Gastroesophageal sphincter (tissue), 4 donors: ENCODE data around the gene CTPS2. TPM values are rescaled to one million over a fixed set of nuclear protein-coding genes. Genes with fewer than 3 reads are reported as not detected.
"Not testable (repeated sequence)": the region's sequence is repeated elsewhere in the genome, so short reads cannot be mapped to it uniquely, and the experiment has no call there.

Experiments used
- ATAC-seq: fragments of 150-250 bp; one replicate; pipeline ENCODE4 v1.9.1; 2016; ENCODE audit warnings: mild to moderate bottlenecking, moderate library complexity
- H3K27ac ChIP-seq, 4 donors: fragments of 200-600 bp; sonication (generic) in 3 of 4; 1 replicate in 3 of 4; 2 replicates in 1 of 4; pipeline ENCODE4 v1.5.1; 2016 to 2019
- H3K27me3 ChIP-seq: fragments of 200-600 bp; sonication (generic); one replicate; pipeline ENCODE4 v1.5.1; 2019
- H3K36me3 ChIP-seq, 2 donors: fragments of 200-600 bp; sonication (generic); one replicate each; pipeline ENCODE4 v1.5.1; 2019; ENCODE audit warnings: control low read depth in 1 of 2
- H3K4me1 ChIP-seq, 3 donors: fragments of 200-600 bp; sonication (generic); 1 replicate in 2 of 3; 2 replicates in 1 of 3; pipeline ENCODE4 v1.5.1; 2016 to 2019; ENCODE audit warnings: control low read depth in 2 of 3
- H3K4me3 ChIP-seq, 2 donors: fragments of 200-600 bp; sonication (generic); one replicate each; pipeline ENCODE4 v1.5.1; 2019; ENCODE audit warnings: mild to moderate bottlenecking in 1 of 2, moderate library complexity in 1 of 2
- H3K9me3 ChIP-seq, 3 donors: fragments of 200-600 bp; sonication (generic); one replicate each; pipeline ENCODE4 v1.5.1; 2017 to 2019; ENCODE audit warnings: control low read depth in 2 of 3
- EP300 ChIP-seq: sonication (generic); formaldehyde crosslinking; IDR thresholded peaks from one replicate; pipeline ENCODE4 v1.6.1; 2017; ENCODE audit warnings: antibody characterized with exemption, mild to moderate bottlenecking
- POLR2A ChIP-seq, 2 donors: fragments of 450-650 bp; IDR thresholded peaks; one replicate each; pipeline ENCODE4 v1.6.1; 2017; ENCODE audit warnings: antibody characterized with exemption in 2 of 2, mild to moderate bottlenecking in 2 of 2, moderate library complexity in 1 of 2
- POLR2AphosphoS5 ChIP-seq: sonication (generic); formaldehyde crosslinking; IDR thresholded peaks from one replicate; pipeline ENCODE4 v1.6.1; 2017; ENCODE audit warnings: antibody characterized with exemption
- WGBS, 2 donors: methylation state at CpG; one replicate each; pipeline ENCODE4 v1.1.5; 2018; ENCODE audit warnings: low coverage in 1 of 2; 5-methylcytosine and 5-hydroxymethylcytosine counted together
- total RNA-seq, 4 donors: library from RNA; depleted of rRNA; stranded (reverse); fragments of >200 nt; gene quantifications; one replicate each; pipeline ENCODE4 v1.1.0, GENCODE V29; 2016
- TF ChIP-seq, protein P1 (sequence below), 4 experiments: fragments of 200-600 bp in 2 of 4; fragments of 450-650 bp in 2 of 4; sonication (generic) in 1 of 4; IDR thresholded peaks; one replicate each; pipeline ENCODE4 v1.5.1; 2017 to 2019; ENCODE audit warnings: antibody characterized with exemption in 4 of 4, mild to moderate bottlenecking in 2 of 4, moderate library complexity in 2 of 4

Gene CTPS2
- total RNA-seq, 4 donors from 2014 or later: 12.1 to 20.5 (median 14.0) TPM

DNA sequence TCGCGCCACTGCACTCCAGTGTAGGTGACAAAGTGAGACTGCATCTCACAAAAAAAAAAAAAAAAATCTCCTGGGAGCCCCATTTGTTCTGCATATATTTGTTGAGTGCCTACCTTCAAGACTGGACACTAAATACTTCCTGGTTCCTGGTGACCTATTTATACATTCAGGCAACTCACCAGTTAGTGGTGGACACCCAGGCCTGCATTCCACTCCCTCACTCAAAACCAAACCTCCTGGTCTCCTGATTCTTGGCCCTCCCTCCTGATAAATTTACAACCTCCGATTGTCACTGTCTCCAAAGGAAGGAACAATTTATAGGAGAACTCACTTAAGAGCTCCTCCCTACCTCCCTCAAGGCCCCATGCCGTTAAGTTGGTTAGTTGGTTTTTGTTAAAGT, 10.0 kb upstream of the CTPS2 start:
- Histone ChIP-seq H3K27ac (no peak overlapping the region), H3K4me3 (no peak overlapping the region), H3K9me3 (no peaks in the 10 kb centered on the region), H3K36me3 (no peaks in the 10 kb centered on the region), H3K4me1 (peaks cover 0 to 30% (median 14%) of the 10 kb centered on the region in 3 donors), H3K27me3 (no peaks in the 10 kb centered on the region)
- 68 to 86% methylated on average over 1 to 2 of the region's 4 CpGs for WGBS, 2 donors
- TF ChIP-seq EP300: no peak
- TF ChIP-seq, protein P1, sequence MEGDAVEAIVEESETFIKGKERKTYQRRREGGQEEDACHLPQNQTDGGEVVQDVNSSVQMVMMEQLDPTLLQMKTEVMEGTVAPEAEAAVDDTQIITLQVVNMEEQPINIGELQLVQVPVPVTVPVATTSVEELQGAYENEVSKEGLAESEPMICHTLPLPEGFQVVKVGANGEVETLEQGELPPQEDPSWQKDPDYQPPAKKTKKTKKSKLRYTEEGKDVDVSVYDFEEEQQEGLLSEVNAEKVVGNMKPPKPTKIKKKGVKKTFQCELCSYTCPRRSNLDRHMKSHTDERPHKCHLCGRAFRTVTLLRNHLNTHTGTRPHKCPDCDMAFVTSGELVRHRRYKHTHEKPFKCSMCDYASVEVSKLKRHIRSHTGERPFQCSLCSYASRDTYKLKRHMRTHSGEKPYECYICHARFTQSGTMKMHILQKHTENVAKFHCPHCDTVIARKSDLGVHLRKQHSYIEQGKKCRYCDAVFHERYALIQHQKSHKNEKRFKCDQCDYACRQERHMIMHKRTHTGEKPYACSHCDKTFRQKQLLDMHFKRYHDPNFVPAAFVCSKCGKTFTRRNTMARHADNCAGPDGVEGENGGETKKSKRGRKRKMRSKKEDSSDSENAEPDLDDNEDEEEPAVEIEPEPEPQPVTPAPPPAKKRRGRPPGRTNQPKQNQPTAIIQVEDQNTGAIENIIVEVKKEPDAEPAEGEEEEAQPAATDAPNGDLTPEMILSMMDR (IDR thresholded peaks at IDR 0.05): no peak
- TF ChIP-seq POLR2AphosphoS5: no peak
- TF ChIP-seq POLR2A (IDR thresholded peaks at IDR 0.05): no peak
- no peak for ATAC-seq

GRCh38 chrX:16719334-16720084, 7.0 kb upstream of the CTPS2 start, which contains the start of gene SYAP1:
SYAP1 (plus strand) TSS chrX:16719612; CDS start chrX:16719725, 113 bp downstream.
- H3K4me1 ChIP-seq: peaks cover 0 to 30% (median 14%) of the 10 kb centered on the region in 3 donors
- H3K36me3 ChIP-seq: no peaks in the 10 kb centered on the region
- peak within 1 kb of the TSS; percentile 67 to 90 for H3K4me3 ChIP-seq
- no peaks in the 10 kb centered on the region for H3K27me3 ChIP-seq
- peak within 1 kb of the TSS; percentile 91 to 99 (median 96) for H3K27ac ChIP-seq
- H3K9me3 ChIP-seq: no peaks in the 10 kb centered on the region
- 1% methylated on average over 26 of the region's 54 CpGs; no CpG with 5 or more reads in 1 of the 2 donors for WGBS, 2 donors
- ATAC-seq: peak; percentile 98
- TF ChIP-seq, protein P1 (IDR thresholded peaks at IDR 0.05): no peak
- TF ChIP-seq POLR2AphosphoS5 (peak; percentile 93), EP300 (no peak), POLR2A (IDR thresholded peaks at IDR 0.05) (peak; percentile 90 to 91)

DNA sequence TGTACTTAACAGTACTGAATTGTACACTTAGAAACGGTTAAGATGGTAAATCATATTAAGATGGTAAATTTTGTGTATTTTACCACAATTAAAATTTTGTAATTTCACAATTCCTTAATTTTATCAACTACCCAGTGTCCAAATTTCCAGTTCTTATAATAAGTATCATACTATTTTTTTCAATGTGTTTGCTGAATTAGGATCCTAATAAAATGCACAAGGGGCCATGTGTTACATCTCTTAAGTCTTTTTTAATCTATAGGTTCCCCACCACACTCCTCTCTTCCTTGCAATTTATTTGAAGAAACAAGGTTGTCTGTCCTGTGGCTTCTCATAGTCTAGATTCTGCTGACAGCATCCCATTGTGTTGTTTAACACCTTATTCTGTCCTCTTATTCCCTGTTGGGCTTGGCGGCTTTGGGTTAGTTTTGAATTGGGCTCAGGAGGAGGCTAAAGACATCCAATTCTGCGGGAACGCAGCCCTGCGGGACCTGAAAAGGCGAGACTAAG, 6.4 kb upstream of the CTPS2 start:
- no peak for TF ChIP-seq POLR2AphosphoS5
- TF ChIP-seq, protein P1 (IDR thresholded peaks at IDR 0.05): no peak
- TF ChIP-seq POLR2A (IDR thresholded peaks at IDR 0.05): no peak
- TF ChIP-seq EP300: no peak
- WGBS, 2 donors: 23 to 77% methylated on average over 1 of the region's 6 CpGs
- Histone ChIP-seq H3K27me3 (no peaks in the 10 kb centered on the region), H3K4me3 (peak overlapping the region; percentile 67 to 90), H3K4me1 (peaks cover 0 to 30% (median 14%) of the 10 kb centered on the region in 3 donors), H3K27ac (peak overlapping the region; percentile 91 to 99 (median 96)), H3K36me3 (no peaks in the 10 kb centered on the region), H3K9me3 (no peaks in the 10 kb centered on the region)
- ATAC-seq: no peak

- WGBS, 2 donors: 87 to 100% methylated on average over 1 to 5 of the region's 6 CpGs
- H3K4me1 ChIP-seq: peaks cover 0 to 13% (median 13%) of the 10 kb centered on the region in 3 donors
- not testable (repeated sequence) for H3K27ac ChIP-seq, H3K9me3 ChIP-seq, H3K36me3 ChIP-seq, ATAC-seq, H3K4me3 ChIP-seq, H3K27me3 ChIP-seq
Observed at GRCh38 chrX:16716451-16716850, 4.0 kb upstream of the CTPS2 start.

- not testable (repeated sequence) for H3K4me3 ChIP-seq, ATAC-seq, H3K9me3 ChIP-seq, H3K4me1 ChIP-seq, H3K27ac ChIP-seq, H3K36me3 ChIP-seq, H3K27me3 ChIP-seq
- WGBS, 2 donors: 94% methylated on average over 2 of the region's 6 CpGs; no CpG with 5 or more reads in 1 of the 2 donors
Observed at GRCh38 chrX:16715638-16716037, 3.2 kb upstream of the CTPS2 start.

DNA sequence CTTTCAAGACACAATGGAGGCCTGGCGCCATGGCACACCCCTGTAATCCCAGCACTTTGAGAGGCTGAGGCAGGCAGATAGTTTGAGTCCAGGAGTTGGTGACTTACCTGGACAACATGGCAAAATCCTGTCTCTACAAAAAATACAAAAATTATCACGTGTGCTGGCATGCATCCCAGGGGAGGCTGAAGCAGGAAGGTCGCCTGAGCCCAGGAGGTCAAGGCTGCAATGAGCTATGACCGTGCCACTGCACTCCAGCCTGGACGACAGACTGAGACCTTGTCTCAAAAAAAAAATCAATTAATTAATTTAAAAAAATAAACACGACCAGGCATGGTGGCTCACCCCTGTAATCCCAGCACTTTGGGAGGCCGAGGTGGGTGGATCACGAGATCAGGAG, 2.0 kb upstream of the CTPS2 start:
- Histone ChIP-seq H3K4me3 (no peak overlapping the region), H3K27ac (no peak overlapping the region), H3K27me3 (no peaks in the 10 kb centered on the region), H3K4me1 (no peaks in the 10 kb centered on the region), H3K36me3 (no peaks in the 10 kb centered on the region), H3K9me3 (no peaks in the 10 kb centered on the region)
- WGBS, 2 donors: 80 to 87% methylated on average over 1 to 8 of the region's 8 CpGs
- ATAC-seq: no peak
- TF ChIP-seq EP300 (no peak), POLR2A (IDR thresholded peaks at IDR 0.05) (no peak), POLR2AphosphoS5 (no peak)
- TF ChIP-seq, protein P1 (IDR thresholded peaks at IDR 0.05): no peak
